ENCODE data around the gene LAMA5.

Gene LAMA5

DNA sequence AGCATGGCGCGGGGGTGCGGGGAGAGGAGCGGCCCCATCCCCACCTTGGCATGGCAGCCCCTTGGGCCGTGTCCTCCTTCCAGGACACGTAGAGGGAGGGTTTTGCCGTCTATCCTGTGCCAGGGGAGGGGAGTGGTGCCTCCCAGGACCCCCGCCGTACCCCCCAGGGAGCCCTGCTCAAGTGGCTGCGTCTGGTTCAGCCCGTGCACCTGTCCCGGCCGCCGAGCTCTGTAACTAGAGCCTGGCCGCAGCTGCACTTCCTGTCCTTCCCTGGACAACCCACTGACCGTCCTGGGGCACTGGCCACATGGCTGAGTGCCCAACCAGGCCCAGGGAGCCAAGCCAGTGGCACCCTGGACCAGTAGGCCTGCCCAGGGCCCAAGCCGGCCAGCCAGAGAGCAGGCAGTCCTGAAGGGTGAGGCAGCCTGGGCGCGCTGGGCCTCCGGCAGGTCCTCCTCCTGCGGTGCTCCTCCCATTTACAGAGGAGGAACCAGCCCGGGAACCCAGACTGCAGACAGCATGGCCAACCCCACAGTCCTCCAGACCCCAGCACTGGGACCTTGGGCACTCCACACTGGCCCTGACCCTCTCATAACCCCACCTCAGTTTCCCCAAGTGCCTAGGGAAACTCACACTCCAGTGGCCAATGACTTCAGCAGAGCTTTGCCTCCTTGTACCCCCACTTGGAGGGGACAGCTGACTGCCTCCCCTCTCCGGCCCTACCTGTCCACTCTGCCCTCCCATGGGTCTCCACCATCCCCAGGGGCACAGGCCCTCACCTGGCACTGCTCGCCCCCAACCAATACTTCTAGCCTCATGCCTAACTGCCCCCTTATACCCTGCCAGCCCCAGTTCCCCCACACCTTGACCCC is 8.7 kb downstream of the LAMA5 start:
- no peak for DNase-seq

GRCh38 chr20:62357681-62358080 is 9.4 kb downstream of the LAMA5 start:
- DNase-seq: no peak

GRCh38 chr20:62357187-62357667 is 9.9 kb downstream of the LAMA5 start:
- no peak for DNase-seq

- DNase-seq: no peak
Measured at GRCh38 chr20:62356589-62357186, 10.4 kb downstream of the LAMA5 start.

DNA sequence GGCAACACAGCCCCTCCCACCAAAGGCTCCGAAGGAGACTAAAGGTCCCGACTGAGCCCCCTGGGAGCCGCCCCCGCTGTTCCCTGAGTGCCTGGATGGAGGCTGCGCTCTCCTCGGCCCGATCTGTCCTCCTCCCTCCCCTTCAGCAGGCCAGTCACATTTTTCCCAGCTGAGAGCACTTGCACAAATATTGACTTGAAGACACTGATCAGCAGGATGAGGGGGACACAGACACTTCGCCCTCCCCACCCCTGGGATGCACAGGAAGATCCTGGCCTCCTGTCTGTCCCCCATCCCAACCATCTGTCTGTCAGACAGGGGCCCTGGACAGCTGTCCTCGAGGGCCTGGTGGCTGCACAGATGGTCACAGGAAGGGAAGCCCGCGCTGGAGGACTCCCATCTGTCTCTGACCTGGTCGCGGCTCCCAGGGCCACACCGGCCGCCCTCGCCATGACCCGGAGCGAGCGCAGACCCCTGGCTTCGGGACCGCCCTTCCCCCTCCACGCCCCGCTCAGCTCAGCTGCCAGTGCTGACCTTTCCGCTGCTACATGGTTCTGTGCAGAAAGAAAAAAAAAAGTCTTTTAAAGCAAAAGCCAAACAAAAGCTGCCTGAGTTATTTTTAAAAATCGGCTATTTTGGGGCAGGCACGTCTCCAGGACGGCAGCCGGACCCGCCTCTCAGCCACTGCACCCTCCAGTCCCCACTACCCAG is 11.1 kb downstream of the LAMA5 start:
- DNase-seq: no peak

GRCh38 chr20:62355516-62355877 is 11.6 kb downstream of the LAMA5 start:
- DNase-seq: no peak

GRCh38 chr20:62354811-62355341 is 12.2 kb downstream of the LAMA5 start:
- DNase-seq: no peak

GRCh38 chr20:62354031-62354808 is 12.9 kb downstream of the LAMA5 start:
- DNase-seq: no peak

DNA sequence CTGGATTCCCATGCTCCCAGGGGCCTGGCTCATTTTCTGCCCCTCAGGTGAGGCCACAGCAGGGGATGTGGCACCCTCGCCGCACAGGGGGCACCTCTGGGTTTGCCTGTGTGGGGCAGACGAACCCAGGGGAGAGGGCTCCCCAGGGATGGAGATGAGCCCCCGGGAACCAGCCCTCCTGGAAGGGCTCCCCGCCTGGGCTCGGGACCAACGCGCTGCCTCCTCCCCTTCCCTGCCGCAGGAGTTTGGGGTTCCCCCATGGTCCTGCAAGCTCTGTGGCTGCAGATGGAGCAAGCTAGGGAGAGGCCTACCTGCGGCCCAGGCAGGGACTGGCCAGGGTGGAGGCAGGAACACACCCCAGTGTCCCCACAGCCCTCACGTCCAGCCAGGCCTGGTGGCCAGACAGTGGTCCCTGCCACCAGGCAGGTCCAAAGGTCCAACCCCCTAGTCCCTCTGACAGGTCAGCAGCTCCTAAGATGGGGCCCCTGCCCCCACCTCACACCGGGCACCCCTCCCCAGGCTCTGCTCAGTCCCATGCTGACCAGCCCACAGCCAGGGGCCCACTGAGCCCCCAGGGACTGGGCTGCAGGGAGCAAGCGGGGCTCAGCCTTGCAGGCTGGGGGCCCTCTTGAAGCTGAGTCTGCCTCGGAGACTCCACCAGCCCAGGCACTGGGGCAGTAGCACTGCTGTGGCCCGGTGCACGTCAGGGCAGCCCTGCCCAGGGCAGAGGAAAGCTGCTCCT is 13.7 kb downstream of the LAMA5 start:
- DNase-seq: no peak

- DNase-seq: no peak
Measured at GRCh38 chr20:62352402-62353288, 14.5 kb downstream of the LAMA5 start.

DNA sequence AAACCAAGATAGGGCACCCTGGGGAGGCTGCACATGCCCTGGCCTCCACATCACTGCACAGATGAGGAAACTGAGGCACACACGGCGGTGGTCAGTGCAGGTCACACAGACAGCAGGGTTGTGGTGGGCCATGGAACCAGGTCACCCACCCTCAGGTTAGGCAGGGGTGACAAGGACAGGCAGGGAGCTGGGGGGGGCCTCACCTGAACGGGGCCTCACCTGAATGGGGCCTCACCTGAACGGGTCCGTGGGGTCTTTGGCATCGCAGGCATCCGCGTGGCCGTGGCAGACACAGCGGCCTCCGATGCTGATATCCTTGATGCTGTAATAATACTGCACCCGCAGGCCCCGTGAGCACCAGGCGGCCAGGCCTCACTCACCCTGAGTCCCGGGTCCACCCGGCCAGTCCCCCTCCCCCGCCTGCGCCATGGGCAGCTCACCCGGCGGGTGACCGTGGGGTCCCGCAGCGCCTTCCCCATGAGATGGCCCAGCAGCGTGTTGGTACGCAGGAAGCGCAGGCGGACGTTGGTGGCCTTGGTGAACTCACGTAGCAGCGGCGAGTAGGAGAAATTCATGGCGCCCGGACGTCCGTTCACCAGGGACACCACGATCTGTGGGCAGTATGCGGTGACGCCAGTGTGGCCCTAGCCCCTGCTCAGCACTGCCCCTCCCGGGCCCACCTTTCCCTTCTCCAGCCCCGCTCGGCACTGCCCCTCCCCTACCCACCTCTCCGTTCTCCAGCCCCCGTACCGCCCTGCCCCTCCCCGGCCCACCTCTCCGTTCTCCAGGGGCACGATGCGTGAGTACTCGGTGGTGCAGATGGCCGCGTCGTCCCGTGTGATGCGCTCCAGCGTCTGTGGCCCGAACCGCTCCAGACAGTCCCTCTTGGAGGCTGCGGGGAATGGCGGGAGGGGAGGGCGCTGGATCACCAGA is 15.4 kb downstream of the LAMA5 start:
- no peak for DNase-seq

DNA sequence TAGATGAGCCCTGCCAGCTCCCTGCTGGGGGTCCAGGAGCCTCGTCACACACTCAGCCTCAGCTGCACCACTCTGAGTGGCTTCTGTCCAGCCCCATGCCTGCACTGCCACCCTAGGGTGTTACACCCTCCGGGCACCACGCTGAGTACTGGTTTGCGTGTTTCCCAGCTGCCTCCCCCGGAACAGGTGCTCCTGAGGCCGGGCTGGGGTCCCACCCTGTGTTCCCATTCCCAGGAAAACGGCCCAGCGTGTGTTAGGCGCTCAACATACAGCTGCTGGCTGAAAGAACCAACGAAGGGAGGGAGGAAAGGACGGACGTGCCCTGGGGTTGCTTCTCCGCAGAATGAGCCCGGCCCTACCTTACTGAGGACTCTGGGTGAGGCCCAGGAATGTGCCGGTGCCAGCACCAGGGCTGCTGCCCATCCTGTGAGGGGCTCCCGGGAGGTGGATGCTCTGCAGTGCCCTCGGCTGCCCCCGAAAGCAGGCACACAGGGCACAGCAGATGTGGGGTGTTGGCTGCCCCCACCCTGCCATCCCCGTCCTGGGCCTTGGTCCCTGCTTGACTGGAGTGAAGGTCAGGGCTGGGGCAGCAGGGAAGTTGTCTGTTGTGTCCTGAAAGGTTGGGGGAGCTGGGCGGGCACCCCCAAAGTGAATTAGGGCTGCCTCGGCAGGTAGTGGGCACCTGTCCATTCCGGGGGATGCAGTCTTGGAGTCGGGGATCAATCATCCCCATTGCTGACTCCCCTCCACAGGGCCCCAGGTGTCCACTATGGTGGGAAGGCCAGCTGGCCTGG is 16.3 kb downstream of the LAMA5 start:
- no peak for DNase-seq

GRCh38 chr20:62350098-62350628 is 16.9 kb downstream of the LAMA5 start:
- no peak for DNase-seq

GRCh38 chr20:62349556-62350097 is 17.5 kb downstream of the LAMA5 start:
- no peak for DNase-seq

DNA sequence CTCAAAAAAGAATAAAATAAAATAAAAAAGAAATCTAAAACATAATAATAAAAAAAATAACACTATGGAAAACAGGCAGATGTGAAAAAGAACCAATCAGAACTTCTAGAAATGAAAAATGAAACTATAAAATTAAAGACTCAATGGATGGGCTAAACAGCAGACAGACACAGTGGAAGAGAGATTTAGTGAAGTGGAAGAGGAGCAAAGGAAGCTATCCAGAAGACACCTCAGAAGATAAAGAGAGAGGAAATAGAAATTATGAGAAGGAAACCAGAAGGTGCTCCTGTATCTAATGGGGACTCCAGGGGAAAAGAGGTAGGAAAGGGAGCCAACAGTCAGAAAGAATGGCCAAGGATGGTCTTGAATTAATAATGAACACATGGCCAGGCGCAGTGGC is 18.5 kb downstream of the LAMA5 start:
- DNase-seq: no peak

DNA sequence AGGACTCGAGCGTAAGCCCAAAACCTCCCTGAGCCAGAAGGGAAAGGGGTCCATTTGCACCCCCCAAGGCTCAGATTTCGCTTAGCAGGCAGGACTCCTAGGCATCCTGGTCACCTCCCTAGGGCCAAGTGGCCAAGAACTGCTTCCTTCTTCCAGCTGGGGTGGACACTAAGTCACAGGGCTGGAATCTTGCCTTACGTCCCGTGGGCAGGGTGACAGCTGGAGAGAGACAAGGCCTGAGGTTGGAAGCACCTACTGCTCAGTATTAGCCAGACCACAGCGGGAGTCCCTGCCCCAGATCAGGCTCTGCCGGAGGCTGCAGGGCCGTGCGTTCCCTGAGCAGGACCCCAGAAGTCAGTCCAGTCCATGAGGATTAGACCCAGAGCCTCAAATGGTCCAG is 19.7 kb downstream of the LAMA5 start:
- DNase-seq: no peak

GRCh38 chr20:62347151-62347404 is 20.0 kb downstream of the LAMA5 start:
- no peak for DNase-seq

DNA sequence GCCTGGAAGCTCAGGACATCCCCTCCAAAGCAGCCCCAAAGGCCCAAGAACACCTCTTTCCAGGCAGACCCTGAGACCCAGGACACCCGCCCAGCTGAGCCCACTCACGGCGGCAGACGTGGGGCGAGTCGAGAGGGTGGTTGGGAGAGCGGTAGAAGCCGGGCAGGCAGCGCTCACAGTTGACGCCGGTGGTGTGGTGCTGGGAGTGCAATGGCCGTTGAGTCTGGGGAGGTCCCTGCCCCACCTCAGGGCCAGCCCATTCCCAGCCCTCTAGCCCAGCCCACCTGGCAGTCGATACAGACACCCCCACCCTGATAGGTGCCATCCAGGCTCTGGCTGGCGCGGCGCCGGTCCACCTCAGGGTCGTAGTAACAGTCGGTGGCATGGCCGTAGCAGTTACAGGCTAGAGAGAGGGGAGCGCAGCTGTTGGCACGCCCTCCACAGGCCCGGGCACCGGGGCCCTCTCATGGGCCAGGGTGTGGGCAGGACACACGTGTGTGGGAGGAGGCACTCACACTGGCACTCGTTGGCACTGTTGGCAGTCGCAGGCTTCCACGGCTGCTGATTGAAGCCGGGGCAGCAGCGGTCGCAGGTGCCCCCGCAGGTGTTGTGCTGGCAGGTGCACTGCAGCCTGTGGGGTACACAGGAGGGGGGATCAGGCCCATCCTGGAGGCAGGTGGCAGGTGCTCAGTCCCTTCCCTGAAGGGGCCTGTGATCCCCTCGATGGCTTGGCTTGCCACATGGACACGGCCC is 20.5 kb downstream of the LAMA5 start:
- DNase-seq: no peak
